Right atrium auricular region (tissue), 2 donors: Measurements from ENCODE around the gene TAMALIN. TPM values are rescaled to one million over a fixed set of nuclear protein-coding genes. Genes with fewer than 3 reads are reported as not detected.

ENCODE experiments used
- DNase-seq: peaks from one replicate; pipeline ENCODE4 v3.0.0-alpha.2; 2019; ENCODE audit warnings: low spot score
- H3K27ac ChIP-seq, 2 donors: fragments of 200-600 bp; sonication (generic); 1 replicate in 1 of 2; 2 replicates in 1 of 2; pipeline ENCODE4 v1.5.1; 2016 to 2019
- H3K27me3 ChIP-seq, 2 donors: fragments of 200-600 bp; sonication (generic); one replicate each; pipeline versions ENCODE4 v1.5.1 to v1.6.0; 2017 to 2019
- H3K36me3 ChIP-seq: fragments of 200-600 bp; sonication (generic); one replicate; pipeline ENCODE4 v1.5.1; 2016
- H3K4me1 ChIP-seq, 2 donors: fragments of 200-600 bp; sonication (generic); one replicate each; pipeline versions ENCODE4 v1.5.1 to v1.6.0; 2017 to 2019
- H3K4me3 ChIP-seq, 2 donors: fragments of 200-600 bp; sonication (generic); 1 replicate in 1 of 2; 2 replicates in 1 of 2; pipeline ENCODE4 v1.5.1; 2017 to 2019; ENCODE audit warnings: mild to moderate bottlenecking in 1 of 2, moderate library complexity in 1 of 2
- H3K9me3 ChIP-seq, 2 donors: fragments of 200-600 bp; sonication (generic); one replicate each; pipeline ENCODE4 v1.5.1; 2019
- total RNA-seq, 2 donors: library from RNA; depleted of rRNA; stranded (reverse); fragments of >200 nt; gene quantifications; one replicate each; pipeline ENCODE4 v1.1.0, GENCODE V29; 2016
- TF ChIP-seq, protein P1 (sequence below), 2 donors: fragments of 200-600 bp; sonication (generic); IDR thresholded peaks; one replicate each; pipeline ENCODE4 v1.5.1; 2019; ENCODE audit warnings: antibody characterized with exemption in 2 of 2

The TAMALIN gene
- total RNA-seq, 2 donors from 2014 or later: 17.6 to 23.2 TPM

DNA sequence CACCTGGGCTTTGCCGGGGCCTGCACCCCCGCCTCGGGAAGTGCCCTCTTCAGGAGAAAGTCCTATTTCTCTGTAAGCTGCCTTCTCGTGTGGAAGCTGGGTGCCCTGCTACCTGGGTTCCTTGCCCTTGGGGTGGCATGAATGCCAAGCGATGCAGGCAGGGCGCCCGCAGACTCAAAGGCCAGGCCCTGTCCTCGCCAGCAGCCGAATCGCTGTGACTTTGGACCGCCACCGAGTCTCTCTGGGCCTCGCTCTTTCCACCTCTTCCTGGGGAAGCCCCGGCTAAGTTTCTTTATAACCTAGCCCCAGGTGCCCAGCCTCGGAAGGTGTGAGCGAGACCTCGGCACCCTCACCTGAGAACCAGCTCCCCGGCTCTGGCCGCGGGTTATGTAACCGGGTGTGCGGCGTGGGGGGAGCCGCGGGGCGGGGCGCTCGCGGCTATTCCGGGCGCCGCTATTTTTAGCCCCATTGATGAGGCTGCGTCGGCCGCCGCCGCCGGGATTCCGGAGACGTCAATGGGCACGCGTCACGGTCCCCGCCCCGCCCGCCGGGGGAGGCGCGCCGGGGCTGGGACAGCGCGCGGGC is 29.9 kb downstream of the TAMALIN start:
- Histone ChIP-seq H3K27me3 (no peaks in the 10 kb centered on the region), H3K36me3 (no peaks in the 10 kb centered on the region), H3K4me1 (peaks cover 0 to 76% of the 10 kb centered on the region in 2 donors), H3K4me3 (peak overlapping the region; percentile 81 to 86), H3K27ac (peak overlapping the region; percentile 94 to 99), H3K9me3 (no peaks in the 10 kb centered on the region)
- DNase-seq: peak; percentile 94
- TF ChIP-seq, protein P1, sequence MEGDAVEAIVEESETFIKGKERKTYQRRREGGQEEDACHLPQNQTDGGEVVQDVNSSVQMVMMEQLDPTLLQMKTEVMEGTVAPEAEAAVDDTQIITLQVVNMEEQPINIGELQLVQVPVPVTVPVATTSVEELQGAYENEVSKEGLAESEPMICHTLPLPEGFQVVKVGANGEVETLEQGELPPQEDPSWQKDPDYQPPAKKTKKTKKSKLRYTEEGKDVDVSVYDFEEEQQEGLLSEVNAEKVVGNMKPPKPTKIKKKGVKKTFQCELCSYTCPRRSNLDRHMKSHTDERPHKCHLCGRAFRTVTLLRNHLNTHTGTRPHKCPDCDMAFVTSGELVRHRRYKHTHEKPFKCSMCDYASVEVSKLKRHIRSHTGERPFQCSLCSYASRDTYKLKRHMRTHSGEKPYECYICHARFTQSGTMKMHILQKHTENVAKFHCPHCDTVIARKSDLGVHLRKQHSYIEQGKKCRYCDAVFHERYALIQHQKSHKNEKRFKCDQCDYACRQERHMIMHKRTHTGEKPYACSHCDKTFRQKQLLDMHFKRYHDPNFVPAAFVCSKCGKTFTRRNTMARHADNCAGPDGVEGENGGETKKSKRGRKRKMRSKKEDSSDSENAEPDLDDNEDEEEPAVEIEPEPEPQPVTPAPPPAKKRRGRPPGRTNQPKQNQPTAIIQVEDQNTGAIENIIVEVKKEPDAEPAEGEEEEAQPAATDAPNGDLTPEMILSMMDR (IDR thresholded peaks at IDR 0.05): no peak

DNA sequence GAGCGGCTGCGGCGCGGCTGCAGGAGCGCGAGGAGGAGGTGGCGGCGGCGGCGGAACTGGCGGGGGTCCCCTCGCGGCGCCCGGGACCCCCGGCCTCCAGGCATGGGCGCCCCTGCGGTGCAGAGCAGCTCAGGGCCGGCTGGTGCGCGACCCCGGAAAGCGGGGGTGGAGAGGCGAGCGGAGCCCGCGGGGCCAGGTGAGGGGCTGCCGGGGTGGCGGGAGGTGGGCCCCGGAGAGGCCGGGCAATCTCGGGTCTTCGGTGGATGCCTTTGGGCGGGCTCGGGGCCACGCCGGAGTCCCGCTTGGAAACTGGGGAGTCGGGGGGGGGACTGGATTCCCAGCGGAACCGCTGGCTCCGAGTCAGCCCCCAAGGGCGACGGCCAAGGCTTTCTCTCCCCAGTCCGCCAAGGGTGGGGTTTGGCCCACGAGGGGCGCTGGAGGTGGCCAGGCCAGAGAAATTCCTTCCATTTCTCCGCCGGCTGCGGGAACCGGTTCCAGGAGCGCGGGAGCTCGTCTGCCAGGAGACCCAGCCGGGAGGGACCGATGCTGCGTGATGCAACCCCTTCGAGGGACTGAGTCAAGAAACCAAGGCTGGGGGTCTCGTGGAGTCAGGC is 30.6 kb downstream of the TAMALIN start:
- no peaks in the 10 kb centered on the region for H3K9me3 ChIP-seq
- peak overlapping the region; percentile 81 to 86 for H3K4me3 ChIP-seq
- no peaks in the 10 kb centered on the region for H3K36me3 ChIP-seq
- no peaks in the 10 kb centered on the region for H3K27me3 ChIP-seq
- H3K4me1 ChIP-seq: peaks cover 0 to 77% of the 10 kb centered on the region in 2 donors
- no peak for DNase-seq
- peak overlapping the region; percentile 94 to 99 for H3K27ac ChIP-seq
- TF ChIP-seq, protein P1 (IDR thresholded peaks at IDR 0.05): peak in 1 of 2 donors; percentile 9

DNA sequence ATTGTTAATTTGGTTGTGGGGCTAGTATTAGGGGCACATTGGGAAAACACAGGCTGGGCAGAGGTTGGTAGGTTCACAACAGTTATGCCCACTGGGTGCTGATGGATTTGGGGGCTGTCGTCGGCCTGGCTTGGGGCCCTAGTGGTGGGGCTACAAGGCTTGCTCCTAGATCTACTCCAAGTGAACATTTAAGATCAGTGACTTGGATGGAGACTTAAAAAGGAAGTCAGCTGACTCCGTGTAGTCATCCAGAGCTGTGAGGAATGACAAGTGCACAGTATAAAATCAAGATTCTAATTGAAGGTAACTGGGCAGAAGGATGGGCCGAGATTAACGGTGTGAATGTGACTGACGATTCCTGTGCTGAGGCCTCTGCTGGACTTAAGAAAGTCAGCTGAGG is 31.7 kb downstream of the TAMALIN start:
- DNase-seq: no peak

DNA sequence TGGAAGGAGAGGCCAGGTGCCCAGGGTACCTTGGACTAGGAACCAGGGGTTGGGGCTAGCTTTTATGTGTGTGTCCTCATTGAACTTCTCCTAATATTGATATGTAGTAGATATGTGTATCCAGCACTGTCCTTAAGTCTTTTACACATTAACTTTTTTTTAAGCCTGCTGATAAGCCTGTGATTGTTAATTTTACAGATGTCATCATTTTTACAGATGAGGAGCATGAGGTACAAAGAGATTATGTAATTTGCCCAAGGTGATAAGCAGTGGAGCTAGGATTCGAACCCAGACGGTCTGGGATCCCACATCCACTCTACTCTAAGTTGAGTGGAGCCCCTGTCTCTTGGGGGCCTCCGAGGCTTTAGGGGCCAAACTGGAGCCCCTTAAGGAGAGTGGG is 34.3 kb downstream of the TAMALIN start:
- DNase-seq: no peak
- TF ChIP-seq, protein P1 (IDR thresholded peaks at IDR 0.05): no peak
- peak overlapping the region; percentile 94 to 99 for H3K27ac ChIP-seq
- H3K9me3 ChIP-seq: no peaks in the 10 kb centered on the region
- no peak overlapping the region for H3K4me3 ChIP-seq
- H3K4me1 ChIP-seq: peaks cover 0 to 88% of the 10 kb centered on the region in 2 donors
- H3K36me3 ChIP-seq: no peaks in the 10 kb centered on the region
- no peaks in the 10 kb centered on the region for H3K27me3 ChIP-seq

More for the DNA sequence above, 31.7 kb downstream of the TAMALIN start:
- Histone ChIP-seq H3K27ac (peak overlapping the region; percentile 94 to 99), H3K9me3 (no peaks in the 10 kb centered on the region), H3K4me1 (peaks cover 0 to 81% of the 10 kb centered on the region in 2 donors), H3K36me3 (no peaks in the 10 kb centered on the region), H3K4me3 (peak overlapping the region; percentile 81 to 86), H3K27me3 (no peaks in the 10 kb centered on the region)
- TF ChIP-seq, protein P1 (IDR thresholded peaks at IDR 0.05): no peak

DNA sequence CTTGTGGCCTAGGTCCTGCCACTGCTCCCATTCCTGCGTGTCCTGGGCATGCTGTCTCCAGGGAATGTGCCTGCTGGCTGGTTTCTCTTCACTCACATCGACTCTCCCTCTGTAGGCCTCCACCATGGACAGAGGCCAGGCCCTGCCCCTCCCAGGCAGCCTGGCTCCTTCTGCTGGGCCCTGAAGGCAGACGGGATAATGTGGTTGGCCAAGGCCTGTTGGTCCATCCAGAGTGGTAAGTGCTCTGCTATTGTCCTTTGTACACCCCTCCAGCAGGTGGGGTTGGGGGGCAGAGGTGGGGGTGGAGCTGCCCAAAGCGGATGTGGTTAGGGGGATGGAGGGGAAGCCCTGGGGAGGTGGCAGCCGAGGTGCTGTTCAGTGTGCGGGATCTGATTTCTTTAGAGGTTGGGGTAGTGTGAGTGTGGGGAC is 35.0 kb downstream of the TAMALIN start:
- Histone ChIP-seq H3K36me3 (no peaks in the 10 kb centered on the region), H3K27me3 (no peaks in the 10 kb centered on the region), H3K4me3 (no peak overlapping the region), H3K4me1 (peaks cover 0 to 88% of the 10 kb centered on the region in 2 donors), H3K9me3 (no peaks in the 10 kb centered on the region), H3K27ac (peak overlapping the region; percentile 94 to 99)
- no peak for DNase-seq
- TF ChIP-seq, protein P1 (IDR thresholded peaks at IDR 0.05): no peak
